ENCODE measurements around the gene SAMSN1. TPM values are rescaled to one million over a fixed set of nuclear protein-coding genes. Genes with fewer than 3 reads are reported as not detected.

The SAMSN1 gene
- total and polyA plus RNA-seq, 9 donors = 1.3 to 8.0 (median 2.0) TPM

DNA sequence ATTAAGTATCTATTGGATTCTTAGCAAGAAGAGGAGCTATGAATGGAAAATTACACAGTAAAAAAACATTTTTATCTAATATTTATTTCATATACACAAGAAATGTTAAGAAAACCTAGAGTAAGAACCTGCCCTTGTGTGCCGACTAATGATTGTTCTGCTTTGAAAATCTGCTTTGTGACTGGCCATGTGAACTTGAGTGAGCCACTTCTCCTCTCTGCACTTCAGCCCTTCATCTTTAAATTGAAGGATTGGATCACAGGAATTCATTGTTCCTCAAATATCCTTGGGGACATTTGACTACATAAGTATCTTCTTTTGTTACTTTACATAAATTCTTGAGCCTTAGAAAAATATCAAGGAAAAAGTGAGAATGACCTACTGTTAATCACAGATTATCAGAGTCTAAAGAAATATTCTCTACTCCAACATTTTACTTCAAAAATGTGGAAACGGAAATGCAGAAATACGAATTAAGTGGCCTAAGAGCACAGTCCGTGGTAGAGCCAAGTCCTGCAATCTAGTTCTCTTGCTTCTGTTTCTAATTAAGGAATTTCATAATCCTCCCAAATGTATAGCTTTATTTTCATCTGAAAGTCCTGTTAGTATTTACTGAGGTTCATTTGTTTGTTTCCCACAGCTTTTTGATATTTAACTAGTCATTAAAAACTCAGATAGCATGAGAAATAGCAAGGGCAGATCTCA is 46.3 kb upstream of the SAMSN1 start:
- intact Hi-C loops (cut with DNase I) = no loop called here
- 67 to 87% (median 82%) methylated on average over 4 of the region's 4 CpGs for WGBS, 3 donors
- no peak for DNase-seq
- no peak for TF ChIP-seq POLR2A (IDR thresholded peaks at IDR 0.05)
- TF ChIP-seq EP300 (IDR thresholded peaks at IDR 0.05) = no peak
- TF ChIP-seq, protein P1, sequence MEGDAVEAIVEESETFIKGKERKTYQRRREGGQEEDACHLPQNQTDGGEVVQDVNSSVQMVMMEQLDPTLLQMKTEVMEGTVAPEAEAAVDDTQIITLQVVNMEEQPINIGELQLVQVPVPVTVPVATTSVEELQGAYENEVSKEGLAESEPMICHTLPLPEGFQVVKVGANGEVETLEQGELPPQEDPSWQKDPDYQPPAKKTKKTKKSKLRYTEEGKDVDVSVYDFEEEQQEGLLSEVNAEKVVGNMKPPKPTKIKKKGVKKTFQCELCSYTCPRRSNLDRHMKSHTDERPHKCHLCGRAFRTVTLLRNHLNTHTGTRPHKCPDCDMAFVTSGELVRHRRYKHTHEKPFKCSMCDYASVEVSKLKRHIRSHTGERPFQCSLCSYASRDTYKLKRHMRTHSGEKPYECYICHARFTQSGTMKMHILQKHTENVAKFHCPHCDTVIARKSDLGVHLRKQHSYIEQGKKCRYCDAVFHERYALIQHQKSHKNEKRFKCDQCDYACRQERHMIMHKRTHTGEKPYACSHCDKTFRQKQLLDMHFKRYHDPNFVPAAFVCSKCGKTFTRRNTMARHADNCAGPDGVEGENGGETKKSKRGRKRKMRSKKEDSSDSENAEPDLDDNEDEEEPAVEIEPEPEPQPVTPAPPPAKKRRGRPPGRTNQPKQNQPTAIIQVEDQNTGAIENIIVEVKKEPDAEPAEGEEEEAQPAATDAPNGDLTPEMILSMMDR (IDR thresholded peaks at IDR 0.05) = no peak
- Histone ChIP-seq H3K4me3 (no peak overlapping the region), H3K36me3 (no peaks in the 10 kb centered on the region), H3K27me3 (no peaks in the 10 kb centered on the region), H3K27ac (no peak overlapping the region), H3K4me1 (ENCODE audit: insufficient read depth) (no peaks in the 10 kb centered on the region), H3K9me3 (no peaks in the 10 kb centered on the region)

DNA sequence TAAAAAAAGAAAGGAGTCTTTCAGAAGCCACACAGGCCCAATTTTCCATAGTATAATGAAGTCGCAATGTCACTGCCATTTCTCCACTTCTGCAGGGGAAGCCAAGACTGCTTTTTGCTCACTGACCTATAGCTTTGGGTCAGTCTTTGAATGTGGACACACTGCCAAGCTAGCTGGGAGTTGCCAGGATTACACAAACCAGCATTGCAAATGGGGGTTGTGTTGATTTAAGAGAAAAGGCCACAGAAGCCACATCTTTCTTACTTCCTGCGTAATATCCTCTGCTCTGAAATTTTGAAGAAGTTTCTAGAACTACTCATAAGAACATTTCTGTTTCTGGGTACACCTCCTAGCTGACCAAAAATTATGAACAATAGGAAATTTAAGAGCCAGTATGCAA is 45.8 kb upstream of the SAMSN1 start:
- WGBS, 3 donors = 74 to 90% (median 82%) methylated on average over 2 of the region's 2 CpGs
- Histone ChIP-seq H3K9me3 (no peaks in the 10 kb centered on the region), H3K36me3 (no peaks in the 10 kb centered on the region), H3K4me1 (ENCODE audit: insufficient read depth) (no peaks in the 10 kb centered on the region), H3K27ac (no peak overlapping the region), H3K4me3 (no peak overlapping the region), H3K27me3 (no peaks in the 10 kb centered on the region)
- DNase-seq = no peak
- TF ChIP-seq POLR2A (IDR thresholded peaks at IDR 0.05) (no peak), EP300 (IDR thresholded peaks at IDR 0.05) (no peak)
- TF ChIP-seq, protein P1 (IDR thresholded peaks at IDR 0.05) = no peak
- intact Hi-C loops (cut with DNase I) = no loop called here

DNA sequence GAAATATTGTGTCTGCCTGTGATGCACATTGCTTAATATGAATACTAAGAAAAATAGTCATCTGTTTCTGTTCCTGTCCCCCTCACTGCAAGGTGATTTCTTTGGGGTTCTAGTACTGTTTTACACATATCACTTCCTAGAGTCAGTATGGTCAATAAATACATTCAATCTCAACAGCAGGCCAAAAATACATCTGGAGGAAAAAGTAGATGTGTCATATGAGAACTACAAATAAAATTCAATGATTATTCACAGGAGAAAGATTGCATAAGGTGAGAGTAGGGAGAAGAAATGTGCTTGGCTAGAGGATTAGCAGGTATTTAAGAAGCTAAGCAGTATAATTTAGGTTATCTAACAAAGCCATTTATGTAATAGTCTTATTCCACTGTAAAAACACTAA is 45.3 kb upstream of the SAMSN1 start:
- Histone ChIP-seq H3K9me3 (no peaks in the 10 kb centered on the region), H3K36me3 (no peaks in the 10 kb centered on the region), H3K27me3 (no peaks in the 10 kb centered on the region), H3K4me1 (ENCODE audit: insufficient read depth) (no peaks in the 10 kb centered on the region), H3K27ac (no peak overlapping the region), H3K4me3 (no peak overlapping the region)
- DNase-seq = no peak
- TF ChIP-seq EP300 (IDR thresholded peaks at IDR 0.05) (no peak), POLR2A (IDR thresholded peaks at IDR 0.05) (no peak)
- TF ChIP-seq, protein P1 (IDR thresholded peaks at IDR 0.05) = no peak
- intact Hi-C loops (cut with DNase I) = no loop called here

DNA sequence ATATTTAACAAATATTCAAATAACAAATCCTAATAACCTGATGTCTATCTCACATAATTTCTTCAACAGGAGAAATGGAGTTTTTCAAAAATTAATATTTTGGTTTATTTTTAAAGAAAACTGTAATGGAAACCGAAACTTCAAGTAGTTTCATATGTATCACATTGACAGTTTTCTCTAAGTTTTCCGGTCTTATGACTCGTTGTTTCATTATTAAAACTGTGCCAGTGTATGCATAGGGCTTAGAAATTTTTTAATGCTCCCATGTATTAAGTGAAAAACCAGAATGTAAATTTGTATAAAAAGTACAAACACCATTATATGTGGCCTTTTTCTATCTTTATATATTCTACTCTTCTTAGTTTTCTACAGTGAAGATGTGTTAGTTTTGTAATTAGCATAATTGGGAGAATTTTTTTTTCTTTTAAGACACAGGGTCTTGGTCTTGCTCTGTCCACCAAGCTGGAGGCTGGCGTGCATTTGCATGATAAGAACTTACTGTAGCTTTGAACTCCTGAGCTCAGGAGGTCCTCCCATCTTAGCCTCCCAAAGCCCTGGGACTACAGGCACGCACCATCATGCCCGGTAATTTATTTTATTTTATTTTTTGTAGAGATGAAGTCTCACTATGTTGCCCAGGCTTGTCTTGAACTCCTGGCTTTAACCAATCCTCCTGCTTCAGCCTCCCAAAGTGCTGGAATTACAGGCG is 43.9 kb upstream of the SAMSN1 start:
- intact Hi-C loops (cut with DNase I) = no loop called here
- Histone ChIP-seq H3K9me3 (no peaks in the 10 kb centered on the region), H3K36me3 (no peaks in the 10 kb centered on the region), H3K4me1 (ENCODE audit: insufficient read depth) (no peaks in the 10 kb centered on the region), H3K27me3 (no peaks in the 10 kb centered on the region), H3K27ac (no peak overlapping the region), H3K4me3 (no peak overlapping the region)
- TF ChIP-seq, protein P1 (IDR thresholded peaks at IDR 0.05) = no peak
- TF ChIP-seq POLR2A (IDR thresholded peaks at IDR 0.05) (no peak), EP300 (IDR thresholded peaks at IDR 0.05) (no peak)
- 73 to 77% (median 76%) methylated on average over 7 of the region's 7 CpGs for WGBS, 3 donors
- no peak for DNase-seq
